GM21619 (cell line): ENCODE data around the gene SSX4B.
"Not testable (repeated sequence)": the region's sequence is repeated elsewhere in the genome, so short reads cannot be mapped to it uniquely, and the experiment has no call there.

ENCODE experiments used
- ATAC-seq: cut with Tn5 transposase; IDR thresholded peaks from one replicate; pipeline ENCODE4 v1.9.1; 2021; ENCODE audit not compliant: unreplicated experiment

The SSX4B gene, protein sequence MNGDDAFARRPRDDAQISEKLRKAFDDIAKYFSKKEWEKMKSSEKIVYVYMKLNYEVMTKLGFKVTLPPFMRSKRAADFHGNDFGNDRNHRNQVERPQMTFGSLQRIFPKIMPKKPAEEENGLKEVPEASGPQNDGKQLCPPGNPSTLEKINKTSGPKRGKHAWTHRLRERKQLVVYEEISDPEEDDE

DNA sequence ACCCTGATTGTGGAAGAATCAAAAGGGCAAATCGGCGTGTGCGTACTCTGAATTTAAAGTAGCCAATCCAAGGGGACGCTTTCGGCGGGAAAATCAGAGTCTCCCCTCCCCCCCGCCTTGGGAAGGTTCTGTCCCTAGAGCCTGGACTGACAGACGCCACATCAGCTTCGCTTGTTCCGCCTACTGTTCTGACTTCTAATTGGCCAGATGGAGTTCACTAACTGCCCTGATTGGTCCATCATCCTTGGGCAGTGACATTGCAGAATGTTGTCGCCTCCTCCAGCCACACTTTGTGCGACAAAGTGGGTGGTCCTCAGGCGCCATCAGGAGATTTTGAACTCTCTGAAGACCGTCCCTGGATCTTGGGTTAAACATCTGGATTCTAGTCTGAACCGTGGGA lies at the start of gene SSX4B:
Gene SSX4B, minus strand, starts transcription at position 101 of the 400 bp plus-strand sequence. CDS start 588 bp downstream, outside the sequence.
- not testable (repeated sequence) for ATAC-seq

DNA sequence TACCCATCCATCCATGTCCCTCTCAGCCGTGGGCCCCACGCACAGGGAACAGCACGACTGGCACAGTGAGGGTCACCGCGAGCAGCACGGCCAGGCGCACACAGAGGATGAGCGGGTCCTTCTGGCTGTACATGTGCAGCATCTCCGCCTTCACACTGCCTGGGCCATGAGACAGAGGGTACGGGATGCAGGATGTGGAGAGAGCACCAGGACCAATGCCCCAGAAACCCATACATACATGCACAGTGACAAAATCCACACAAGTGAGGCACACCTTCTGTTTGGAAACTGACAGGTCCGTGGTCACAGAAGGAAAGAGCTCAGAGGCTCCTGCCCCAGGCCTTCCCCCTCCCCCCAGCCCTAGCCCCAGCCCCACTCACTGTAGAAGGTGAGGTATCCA lies 48.8 kb upstream of the SSX4B start:
- no peak for ATAC-seq

DNA sequence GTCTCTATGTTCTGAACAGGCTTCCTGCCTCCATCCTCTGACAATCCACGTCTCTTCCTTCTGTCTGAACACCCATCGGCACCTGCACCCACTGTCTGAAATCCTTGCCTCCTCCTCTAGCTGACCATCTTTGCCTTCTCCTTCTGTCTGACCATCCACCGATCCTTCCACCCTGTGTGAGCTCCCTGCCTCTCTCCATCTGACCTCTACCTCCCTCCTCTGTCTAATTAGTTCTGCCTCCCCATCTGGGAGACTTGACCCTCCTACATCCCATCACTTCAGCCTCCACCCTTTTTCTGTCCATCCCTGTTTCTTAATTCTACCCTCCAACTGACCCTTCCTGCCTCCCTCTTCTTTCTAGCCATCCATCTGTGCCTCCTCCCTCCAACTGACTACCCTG lies 48.3 kb upstream of the SSX4B start:
- ATAC-seq: no peak

DNA sequence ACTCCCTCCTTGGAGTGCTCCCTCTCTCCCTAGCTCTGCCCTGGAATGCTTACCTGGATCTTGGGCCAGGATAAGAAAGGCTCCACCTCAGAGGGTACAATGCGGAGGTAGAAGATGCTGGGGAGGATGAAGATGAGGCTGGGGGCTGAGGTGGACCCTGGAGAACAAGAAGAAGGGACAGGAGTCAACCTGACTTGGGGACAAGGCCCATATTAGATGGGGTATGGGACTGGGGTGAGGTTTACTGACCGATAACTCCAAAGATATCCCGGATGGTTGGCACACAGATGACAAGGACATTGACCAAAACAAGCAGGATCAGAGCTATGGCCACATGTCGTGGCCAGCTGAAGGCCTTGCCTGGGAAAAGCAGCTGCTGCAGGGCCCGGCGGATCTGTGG lies 47.7 kb upstream of the SSX4B start:
- ATAC-seq: no peak

DNA sequence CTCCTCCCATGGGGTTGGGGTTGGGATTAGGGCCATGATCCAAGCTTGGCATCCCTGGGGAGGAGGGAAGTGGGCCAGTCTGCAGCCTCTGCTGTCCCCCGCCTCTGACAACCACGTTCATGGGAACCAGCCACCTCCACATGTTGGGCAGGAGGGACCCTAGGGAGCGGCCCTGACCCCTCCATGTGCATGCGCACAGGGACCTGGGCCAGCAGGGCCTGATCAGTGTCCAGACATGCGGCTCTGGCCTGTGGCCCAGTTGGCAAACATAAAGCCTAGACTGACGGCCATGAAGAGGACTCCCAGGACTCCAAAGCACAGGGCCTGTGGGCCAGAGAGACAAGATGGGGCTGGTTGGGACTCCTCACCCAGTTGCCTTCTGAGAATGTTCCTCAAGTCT lies 47.0 kb upstream of the SSX4B start:
- no peak for ATAC-seq

DNA sequence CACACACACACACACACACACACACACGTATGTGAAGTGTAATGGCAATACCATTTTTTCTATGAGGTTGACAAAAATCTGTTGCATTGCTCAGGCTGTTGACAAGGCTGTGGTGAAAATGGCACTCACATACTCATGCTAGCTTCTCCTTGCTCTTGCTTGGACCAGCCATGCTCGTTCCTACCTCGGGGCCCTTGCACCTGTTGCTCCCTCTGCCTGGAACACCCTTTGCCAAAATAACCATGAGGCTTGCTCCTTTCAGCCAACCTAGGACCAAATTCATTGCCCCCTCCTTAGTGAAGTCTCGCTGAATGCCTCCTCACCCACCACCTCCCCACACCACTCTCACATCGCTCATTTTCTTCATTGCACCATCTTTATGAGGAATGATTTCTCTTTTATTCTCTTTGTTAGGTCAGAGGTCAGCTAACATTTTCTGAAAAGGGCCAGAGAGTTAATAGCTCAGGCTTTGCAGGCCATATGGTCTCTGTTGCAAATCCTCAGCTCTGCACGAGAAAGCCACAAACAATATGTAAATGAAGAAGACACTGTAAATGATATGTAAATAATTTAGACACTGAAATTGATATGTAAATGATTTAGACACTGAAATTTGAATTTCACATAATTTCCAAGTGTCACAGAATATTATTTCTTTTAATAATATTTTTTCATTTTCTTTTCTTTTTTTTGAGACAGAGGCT lies 45.0 kb upstream of the SSX4B start:
- ATAC-seq: no peak

DNA sequence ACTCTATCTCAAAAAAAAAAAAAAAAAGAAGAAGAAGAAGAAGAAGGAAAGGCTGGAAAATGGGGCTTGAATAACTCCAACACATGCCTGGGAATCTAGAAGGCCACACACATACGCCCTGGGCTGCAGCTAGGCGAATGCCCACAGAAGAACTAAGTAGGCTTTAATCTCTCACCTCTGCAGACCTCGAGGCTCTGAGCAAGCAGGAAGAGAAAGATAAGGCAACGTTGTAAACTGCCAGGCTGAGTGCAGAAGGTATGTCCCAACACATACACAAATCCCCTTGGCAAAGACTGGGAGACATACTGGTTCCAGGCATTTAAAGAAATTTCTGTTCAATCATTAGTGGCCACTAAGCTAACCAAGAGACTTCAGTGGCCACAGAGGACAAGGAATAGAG lies 39.9 kb upstream of the SSX4B start:
- no peak for ATAC-seq

DNA sequence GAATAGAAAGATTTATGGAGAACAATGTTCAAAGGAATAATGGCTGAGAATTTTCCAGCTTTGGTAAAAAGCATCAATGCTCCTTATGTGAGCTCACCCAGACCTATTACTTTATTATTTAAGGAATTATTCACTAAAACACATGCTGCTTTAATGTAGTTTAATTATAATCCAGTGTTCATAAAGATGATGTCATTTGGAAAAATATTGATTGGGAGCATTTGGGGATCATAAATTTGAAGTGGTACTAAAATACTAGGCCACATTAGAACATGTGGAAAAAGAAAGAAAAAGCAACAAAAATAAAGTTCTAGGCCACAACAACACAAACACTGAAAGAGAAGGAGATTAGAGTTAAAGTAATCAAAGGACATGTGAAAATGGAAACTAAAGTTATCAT lies 38.3 kb upstream of the SSX4B start:
- ATAC-seq: no peak

DNA sequence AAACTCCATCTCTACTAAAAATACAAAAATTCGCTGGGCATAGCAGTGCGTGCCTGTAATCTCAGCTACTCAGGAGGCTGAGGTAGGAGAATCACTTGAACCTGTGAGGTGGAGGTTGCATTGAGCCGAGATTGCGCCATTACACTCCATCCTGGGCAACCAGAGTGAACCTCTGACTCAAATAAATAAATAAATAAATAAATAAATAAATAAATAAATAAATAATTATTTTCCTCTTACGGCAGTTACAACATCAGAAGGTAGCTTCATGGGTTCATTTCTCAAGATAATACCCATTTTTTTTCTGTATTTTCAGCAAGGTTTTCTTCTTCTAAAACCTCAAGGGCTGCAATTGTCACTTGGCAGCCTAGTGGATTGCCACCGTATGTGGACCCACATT lies 35.4 kb upstream of the SSX4B start:
- ATAC-seq: not testable (repeated sequence)

DNA sequence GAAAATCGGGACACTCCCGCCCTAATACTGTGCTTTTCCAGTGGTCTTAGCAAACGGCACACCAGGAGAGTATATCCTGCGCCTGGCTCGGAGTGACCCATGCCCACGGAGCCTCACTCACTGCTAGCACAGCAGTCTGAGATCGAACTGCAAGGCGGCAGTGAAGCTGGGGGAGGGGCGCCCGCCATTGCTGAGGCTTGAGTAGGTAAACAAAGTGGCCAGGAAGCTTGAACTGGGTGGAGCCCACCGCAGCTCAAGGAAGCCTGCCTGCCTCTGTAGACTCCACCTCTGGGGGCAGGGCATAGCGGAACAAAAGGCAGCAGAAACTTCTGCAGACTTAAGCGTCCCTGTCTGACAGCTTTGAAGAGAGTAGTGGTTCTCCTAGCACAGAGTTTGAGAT lies 22.0 kb upstream of the SSX4B start:
- ATAC-seq: not testable (repeated sequence)

DNA sequence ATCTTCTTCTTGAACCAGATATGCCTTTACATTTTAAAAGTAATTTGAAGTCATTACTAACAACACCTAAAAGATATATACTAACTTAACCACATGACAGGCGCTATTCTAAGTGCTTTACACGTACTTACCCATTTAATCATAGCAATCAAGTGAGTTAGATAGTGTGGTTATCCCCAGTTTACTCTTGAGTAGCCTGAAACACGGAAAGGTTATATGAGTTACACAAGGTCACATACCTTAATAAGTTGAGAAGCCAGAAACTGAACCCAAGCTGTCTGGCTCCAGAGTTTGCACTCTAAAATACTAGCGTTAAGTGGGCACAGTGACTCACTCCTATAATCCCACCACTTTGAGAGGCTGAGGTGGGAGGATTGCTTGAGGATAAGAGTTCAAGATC lies 18.4 kb upstream of the SSX4B start:
- not testable (repeated sequence) for ATAC-seq

DNA sequence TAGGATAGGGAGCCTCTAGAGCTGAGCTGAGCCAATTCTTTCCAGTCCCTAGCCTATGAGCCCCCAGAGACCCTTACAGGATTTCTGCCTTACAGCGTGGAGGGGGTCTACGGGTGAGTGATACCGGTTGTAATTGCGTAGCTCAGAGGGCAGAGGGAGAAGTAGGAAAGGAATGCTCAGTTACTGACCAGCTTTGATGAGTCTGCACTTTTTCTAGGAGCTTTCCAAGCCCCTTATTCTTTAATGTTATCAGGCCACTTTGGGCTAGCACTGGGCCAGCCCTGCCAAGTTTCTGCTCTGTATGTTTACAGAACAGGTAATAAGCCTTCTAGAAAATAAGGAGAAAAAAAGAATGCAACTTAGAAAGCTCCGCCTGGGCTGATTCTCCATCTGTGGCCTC lies 17.8 kb upstream of the SSX4B start:
- not testable (repeated sequence) for ATAC-seq

DNA sequence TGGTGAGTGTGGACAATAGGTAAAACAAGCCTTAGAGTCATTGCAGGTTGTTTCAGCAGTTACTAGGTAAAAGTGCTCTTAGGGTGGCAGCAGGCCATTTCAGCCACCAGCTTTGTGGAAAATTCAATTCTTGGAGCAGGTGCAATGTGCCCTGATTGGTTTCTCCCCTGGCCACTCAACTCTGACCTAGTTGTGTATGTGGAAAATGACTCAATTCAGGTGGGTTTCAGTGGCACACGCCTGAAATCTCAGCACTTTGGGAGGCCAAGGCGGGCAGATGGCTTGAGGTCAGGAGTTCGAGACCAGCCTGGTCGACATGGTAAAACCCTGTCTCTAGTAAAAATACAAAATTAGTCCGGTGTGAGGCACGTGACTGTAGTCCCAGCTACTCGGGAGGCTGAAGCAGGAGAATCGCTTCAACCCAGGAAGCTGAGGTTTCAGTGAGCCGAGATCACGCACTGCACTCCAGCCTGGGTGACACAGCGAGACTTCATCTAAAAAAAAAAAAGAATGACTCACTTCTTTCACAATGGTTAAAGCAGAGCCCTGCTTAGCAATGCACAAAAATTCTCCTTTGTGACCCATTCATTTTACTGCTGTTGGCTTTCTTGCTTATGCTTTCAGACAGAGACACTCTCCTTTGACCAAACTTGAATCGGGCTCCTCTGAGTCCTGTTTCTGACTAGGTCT lies 15.4 kb upstream of the SSX4B start:
- ATAC-seq: not testable (repeated sequence)

DNA sequence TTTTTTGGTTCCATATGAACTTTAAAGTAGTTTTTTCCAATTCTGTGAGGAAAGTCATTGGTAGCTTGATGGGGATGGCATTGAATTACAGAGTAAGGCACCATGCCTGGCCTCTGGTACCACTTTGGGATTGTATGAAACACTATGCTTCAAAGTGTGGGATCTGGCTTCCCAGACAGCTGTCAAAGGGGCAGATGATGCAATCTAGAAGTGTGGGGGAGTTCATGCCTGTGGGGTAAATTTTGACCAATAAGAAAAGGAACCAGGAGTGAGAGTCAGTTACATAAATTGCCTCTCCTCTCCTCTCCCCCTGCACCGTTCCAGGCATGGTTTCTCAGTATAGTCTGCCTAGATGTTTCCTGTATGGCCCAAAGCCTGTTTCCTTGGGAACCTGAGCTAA lies 13.9 kb downstream of the SSX4B start:
- not testable (repeated sequence) for ATAC-seq

DNA sequence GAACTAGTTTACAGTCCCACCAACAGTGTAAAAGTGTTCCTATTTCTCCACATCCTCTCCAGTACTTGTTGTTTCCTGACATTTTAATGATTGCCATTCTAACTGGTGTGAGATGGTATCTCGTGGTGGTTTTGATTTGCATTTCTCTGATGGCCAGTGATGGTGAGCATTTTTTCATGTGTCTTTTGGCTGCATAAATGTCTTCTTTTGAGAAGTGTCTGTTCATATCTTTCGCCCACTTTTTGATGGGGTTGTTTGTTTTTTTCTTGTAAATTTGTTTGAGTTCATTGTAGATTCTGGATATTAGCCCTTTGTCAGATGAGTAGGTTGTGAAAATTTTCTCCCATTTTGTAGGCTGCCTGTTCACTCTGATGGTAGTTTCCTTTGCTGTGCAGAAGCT lies 14.8 kb downstream of the SSX4B start:
- not testable (repeated sequence) for ATAC-seq

DNA sequence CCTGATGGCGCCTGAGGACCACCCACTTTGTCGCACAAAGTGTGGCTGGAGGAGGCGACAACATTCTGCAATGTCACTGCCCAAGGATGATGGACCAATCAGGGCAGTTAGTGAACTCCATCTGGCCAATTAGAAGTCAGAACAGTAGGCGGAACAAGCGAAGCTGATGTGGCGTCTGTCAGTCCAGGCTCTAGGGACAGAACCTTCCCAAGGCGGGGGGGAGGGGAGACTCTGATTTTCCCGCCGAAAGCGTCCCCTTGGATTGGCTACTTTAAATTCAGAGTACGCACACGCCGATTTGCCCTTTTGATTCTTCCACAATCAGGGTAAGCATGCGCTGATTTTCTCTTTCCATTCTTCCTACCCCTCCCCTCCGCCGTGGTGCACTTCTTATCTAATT lies 28.5 kb downstream of the SSX4B start, which contains the start of gene SSX4:
Gene SSX4, plus strand, starts transcription at position 301 of the 400 bp plus-strand sequence. CDS start 515 bp downstream, outside the sequence.
- ATAC-seq: not testable (repeated sequence)

DNA sequence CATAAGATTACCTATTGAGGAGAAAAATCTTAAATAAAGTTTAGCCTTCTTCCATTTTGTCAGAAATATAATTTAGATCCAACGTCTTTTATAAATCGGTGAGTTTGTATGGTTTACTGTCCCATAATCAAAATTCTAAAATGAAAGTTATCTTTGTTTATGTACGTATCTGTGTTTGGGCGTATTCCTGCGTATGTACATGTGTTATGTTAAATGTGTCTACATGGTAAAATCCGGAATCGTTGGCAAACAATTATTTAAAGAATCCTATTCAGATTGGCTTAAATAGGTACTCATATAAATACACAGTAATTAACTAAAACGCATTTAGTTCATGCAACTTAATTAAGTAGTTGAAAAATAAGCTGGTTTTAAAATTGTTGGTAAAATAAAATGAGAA lies 41.4 kb downstream of the SSX4B start:
- ATAC-seq: not testable (repeated sequence)

DNA sequence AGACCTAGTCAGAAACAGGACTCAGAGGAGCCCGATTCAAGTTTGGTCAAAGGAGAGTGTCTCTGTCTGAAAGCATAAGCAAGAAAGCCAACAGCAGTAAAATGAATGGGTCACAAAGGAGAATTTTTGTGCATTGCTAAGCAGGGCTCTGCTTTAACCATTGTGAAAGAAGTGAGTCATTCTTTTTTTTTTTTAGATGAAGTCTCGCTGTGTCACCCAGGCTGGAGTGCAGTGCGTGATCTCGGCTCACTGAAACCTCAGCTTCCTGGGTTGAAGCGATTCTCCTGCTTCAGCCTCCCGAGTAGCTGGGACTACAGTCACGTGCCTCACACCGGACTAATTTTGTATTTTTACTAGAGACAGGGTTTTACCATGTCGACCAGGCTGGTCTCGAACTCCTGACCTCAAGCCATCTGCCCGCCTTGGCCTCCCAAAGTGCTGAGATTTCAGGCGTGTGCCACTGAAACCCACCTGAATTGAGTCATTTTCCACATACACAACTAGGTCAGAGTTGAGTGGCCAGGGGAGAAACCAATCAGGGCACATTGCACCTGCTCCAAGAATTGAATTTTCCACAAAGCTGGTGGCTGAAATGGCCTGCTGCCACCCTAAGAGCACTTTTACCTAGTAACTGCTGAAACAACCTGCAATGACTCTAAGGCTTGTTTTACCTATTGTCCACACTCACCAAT lies 43.9 kb downstream of the SSX4B start:
- not testable (repeated sequence) for ATAC-seq

DNA sequence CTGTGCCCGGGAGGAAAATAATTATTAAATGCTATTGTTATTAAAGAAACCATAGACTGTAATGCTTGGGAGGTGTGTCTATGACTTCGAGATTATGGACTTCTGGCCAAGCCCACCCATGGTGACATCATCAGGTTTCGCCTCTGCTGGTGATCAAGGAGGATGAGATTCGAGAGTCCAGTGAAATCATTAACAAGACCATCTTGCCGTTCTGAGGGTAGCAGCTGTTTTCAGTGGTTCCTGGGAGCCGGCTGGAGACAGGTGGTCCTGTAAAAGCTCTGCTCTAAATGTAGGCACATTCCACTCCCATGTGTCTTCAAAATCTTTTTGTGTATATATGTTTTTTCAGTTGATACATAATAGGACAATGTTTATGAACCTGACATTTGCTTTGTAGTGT lies 52.5 kb downstream of the SSX4B start:
- not testable (repeated sequence) for ATAC-seq

DNA sequence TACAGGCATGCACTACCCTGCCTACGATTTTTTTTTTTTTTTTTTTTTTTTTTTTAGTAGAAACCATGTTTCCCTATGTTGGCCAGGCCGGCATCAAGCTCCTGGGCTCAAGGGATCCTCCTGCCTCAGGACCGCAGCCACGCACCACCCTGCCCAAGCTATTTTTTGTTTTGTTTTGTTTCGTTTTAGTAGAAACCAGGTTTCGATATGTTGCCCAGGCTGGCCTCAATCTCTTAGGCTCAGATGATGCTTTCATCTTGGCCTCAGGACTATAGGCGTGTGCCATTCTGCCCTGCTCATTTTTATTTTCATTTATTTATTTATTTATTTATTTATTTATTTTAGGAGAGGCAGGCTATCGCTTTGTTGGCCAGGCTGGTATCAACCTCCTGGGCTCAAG lies 54.1 kb downstream of the SSX4B start:
- no peak for ATAC-seq

DNA sequence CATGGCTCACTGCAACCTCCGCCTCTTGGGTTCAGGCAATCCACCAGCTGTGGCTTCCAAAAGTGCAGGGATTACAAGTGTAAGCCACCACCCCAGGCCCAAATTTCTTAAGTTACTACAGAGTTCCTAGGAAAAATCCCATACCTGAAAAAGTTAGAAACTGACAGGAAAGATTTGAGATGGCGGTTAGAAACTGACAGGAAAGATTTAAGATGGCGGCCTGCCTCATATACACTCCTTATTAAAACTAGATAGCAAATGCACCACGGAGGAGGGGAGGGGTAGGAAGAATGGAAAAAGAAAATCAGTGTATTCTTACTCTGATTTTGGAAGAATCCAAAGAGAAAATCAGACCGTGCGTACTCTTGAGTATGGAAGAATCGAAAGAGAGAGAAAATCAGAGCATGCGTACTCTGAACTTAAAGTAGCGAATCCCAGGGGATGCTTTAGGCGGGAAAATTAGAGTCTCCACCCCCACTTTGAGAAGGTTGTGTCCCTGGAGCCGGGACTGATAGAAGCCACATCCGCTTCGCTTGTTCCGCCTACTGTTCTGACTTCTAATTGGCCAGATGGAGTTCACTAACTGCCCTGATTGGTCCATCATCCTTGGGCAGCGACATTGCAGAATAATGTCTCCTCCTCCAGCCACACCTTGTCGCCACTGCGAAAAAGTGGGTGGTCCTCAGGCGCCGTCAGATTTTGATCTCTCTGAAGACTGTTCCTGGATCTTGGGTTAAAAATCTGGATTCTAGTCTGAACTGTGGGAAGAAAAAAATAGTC lies 55.3 kb downstream of the SSX4B start, which contains the start of gene SSX3:
Gene SSX3, minus strand, starts transcription at position 389 of the 780 bp plus-strand sequence. CDS start 1,454 bp downstream, outside the sequence.
- ATAC-seq: not testable (repeated sequence)
